Stimulated activated CD4-positive, alpha-beta T cell treated with anti-CD3 and anti-CD28 coated beads, Interleukin-1b, Interleukin-23, amount 100 ng/mL, for 24 hours (primary cell): ENCODE results near the gene SLC23A3.

Experiments
- DNase-seq, 4 experiments: peaks; one replicate each; pipeline ENCODE4 v3.0.0-alpha.2; 2020; ENCODE audit warnings: low read depth in 4 of 4, low spot score in 1 of 4

Gene SLC23A3, protein sequence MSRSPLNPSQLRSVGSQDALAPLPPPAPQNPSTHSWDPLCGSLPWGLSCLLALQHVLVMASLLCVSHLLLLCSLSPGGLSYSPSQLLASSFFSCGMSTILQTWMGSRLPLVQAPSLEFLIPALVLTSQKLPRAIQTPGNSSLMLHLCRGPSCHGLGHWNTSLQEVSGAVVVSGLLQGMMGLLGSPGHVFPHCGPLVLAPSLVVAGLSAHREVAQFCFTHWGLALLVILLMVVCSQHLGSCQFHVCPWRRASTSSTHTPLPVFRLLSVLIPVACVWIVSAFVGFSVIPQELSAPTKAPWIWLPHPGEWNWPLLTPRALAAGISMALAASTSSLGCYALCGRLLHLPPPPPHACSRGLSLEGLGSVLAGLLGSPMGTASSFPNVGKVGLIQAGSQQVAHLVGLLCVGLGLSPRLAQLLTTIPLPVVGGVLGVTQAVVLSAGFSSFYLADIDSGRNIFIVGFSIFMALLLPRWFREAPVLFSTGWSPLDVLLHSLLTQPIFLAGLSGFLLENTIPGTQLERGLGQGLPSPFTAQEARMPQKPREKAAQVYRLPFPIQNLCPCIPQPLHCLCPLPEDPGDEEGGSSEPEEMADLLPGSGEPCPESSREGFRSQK

DNA sequence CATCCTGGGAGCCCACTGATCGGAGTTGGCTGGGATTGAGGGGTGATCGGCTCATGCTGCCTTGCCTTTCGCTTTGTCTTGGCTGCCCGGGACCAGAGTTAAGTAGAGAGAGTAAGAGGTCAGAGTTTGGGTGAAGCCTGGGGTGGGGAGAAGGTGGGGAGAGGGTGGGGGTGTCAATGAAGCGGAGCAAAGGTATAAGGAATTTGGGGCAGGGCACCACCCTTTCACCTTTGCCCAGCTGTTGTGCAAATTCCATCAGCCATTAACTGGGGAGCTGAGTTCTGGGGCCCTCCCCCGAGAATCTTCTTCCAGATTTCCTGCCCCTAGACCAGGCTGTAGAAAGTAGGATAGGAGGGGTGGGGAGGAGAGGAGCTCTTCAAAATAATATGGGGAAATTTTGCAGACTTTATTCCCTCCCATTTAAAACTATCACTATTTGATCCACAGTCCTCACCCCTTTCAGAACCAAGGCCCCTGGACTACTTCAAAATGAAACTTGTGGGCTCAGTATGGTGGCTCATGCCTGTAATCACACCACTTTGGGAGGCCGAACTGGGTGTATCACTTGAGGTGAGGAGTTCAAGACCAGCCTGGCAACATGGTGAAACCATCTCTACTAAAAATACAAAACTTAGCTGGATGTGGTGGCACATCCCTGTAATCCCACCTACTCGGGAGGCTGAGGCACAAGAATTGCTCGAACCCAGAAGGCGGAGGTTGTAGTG lies at the start of gene SLC23A3:
SLC23A3 (minus strand) TSS at position 100 of the 725 bp plus-strand sequence; CDS start at position 55, 45 bp downstream.
- no peak for DNase-seq

DNA sequence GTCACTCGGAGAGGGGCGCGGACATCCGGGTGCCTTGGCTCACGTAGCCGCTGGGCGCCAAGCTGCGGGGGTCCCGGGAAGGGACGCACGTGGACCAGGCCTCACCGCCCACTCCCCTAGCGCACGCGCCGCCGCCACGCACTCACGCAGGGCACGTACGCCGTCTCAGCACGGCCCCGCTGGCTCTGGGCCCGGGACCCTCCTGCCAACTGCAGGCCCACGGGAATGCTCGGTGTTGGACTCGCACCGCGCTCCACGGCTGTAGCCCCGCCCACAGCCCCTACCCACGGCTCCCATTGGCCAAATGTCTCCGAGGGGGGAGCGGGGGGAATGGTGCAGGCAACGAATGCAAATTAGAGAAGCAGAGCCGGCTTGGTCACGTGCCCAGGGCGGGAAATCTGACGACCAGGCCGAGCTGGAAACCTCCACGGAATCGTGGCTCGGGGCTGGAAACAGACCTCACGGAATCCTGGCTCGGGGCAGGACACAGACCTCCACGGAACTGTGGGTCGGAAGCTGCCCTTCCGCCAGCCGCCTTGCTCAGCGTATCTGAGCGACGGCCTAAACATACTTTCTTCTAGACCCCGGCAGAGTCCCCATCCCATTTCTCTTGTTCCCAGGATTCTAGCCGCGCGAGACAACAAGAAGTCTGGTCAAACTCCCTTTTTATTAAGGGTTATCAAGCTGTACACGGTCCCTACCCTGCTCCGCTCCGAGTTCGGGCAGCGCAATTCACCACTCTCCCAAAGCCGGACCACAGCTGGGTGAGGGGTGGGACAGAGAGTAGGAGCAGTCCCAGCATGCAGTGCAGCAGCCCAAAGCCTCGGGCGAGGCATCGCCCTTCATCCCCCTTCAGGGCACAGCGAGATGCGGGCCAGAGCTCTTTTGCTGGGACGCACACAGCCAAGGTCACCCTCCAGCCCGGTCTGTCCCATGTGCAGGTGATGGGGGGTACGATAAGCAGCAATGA lies 49.2 kb upstream of the SLC23A3 start, which contains the start of gene ABCB6:
ABCB6 (minus strand) TSS at position 227 of the 970 bp plus-strand sequence. CDS start 285 bp downstream, outside the sequence.
- peak; percentile 47 to 94 (median 78) for DNase-seq

DNA sequence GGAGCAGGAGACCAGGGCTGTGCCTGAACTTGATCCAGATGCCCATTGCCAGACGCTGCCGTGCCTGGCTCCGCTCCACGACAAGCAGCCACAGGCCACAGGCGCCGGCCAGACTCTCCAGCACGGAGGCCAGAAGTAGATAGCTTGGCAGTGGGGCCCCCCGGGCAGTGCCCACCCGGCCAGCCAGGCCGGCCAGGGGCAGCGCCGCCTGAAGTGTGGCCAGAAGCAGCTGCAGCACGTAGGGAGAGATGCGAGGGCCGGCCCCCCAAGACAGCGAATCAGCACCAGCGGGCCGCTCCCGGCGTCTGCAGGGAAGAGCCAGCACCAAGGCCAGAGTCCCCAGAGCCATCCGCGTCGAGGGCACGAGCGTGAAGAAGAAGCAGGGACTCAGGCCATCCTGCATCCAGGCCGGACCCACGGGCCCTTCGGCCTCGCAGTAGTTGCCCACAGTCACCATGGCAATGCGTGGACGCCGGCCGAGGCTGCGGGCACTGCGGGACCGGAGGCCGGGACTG lies 48.4 kb upstream of the SLC23A3 start:
- no peak for DNase-seq

DNA sequence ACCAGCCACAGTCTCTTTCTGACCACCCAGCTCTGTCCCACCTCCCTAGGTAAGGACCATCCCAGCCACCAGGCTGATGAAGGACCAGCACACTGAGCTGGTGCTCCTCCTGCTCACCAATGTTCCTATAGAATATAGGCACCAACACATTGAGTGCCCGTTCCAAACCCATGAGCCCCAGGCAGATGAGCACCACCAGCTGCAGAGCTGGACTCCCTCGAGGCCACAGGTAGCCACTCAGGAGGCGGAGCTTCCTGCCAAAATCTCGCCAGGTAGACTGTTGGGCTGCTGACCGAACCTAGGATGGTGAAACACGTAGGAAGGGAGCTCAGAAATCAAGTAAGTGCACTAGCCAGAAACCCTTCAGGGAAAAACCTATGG lies 46.7 kb upstream of the SLC23A3 start:
- DNase-seq, result no peak

DNA sequence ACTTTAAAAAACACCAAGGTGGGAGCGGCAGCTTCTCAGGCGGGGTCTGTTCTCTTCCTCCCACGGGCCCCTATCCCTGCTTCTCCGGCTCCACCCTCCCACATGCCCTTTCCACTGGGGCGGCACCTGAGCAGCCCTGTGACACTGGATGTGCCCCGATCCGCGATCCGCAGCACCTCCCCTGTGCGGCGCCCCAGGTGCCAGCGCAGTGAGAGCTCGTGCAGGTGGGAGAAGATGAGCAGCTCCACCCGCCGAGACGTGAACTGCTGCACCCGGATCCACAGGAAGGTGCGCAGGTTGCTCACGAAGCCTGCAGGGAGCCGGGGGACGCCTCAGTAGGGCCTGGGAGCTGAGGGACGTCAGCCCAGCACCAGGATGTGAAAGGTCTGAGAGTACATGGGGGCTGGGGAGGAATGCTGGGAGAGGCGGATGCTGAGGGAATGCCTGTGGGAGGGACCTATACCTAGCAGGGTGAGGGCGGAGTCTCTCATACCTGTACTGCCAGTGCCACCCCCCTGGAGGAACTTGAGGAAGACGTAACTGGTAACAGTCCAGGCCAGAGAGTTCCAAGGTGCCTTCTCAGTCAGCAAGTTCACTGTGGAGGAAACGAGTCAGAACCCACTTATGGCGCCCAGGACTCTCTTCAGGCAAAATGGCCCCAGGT lies 46.2 kb upstream of the SLC23A3 start:
- no peak for DNase-seq

DNA sequence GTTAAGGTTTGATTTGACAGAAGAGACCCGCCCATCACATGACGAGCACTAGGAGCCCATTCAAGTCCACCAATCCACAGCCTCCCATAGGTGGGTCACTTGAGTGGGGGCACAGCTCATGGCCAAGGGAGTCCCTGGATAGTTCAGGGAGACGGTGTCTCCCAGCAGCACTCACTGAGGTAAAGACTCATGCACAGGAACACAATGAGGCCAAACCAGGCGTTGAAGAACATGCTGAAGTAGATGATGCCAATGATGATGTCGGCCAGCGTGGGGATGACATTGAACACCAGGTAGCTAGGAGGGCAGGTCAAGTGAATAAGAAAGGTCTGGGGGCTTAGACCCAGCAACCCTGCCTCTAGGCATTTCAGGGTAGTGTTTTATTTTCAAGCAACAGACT lies 45.0 kb upstream of the SLC23A3 start:
- DNase-seq, result no peak

DNA sequence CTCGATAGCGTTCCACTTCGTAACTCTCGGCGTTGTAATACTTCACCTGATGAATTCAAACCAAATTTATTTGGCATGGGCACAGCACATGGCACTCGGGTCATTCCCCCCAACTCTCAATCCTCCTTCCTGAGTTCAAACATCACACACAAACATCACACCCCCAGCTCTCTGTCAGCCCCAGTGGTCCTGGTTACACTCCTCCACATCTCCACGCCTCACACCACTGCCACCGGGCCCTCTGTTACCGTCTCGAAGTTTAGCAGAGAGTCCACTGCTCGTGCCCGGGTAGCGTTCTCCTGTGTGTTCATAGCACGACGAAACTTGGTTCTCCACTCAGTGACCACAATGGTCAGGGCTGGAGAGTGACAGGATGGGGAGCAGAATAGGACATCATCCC lies 44.3 kb upstream of the SLC23A3 start:
- no peak for DNase-seq

DNA sequence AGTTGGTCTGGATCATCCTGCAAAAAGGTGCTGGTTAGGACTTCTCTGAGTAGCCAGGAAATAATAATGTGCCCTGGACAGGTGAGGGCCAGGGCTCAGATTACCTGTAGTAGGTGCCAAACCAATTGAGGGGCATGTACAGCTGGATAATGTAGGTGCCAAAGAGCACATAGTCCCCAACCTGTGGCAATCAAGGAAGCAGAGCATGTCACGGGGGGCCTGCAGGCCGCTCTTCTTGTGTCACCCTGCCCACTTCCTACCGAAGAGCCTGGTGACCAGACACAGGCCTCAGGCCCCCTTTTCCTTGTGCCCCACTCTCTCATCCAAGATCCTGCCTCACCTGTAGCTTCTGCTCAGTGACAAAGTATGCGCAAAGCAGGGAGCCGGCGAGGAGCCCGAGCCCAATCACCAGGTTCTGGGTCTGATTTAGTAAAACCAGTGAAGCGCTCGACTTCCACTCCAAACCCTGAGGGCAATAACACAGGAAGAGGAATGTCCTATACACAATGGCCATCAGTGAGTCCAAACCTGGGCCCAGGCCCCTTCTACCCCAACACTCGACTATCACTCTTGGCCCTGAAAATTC lies 43.8 kb upstream of the SLC23A3 start:
- DNase-seq, result no peak

DNA sequence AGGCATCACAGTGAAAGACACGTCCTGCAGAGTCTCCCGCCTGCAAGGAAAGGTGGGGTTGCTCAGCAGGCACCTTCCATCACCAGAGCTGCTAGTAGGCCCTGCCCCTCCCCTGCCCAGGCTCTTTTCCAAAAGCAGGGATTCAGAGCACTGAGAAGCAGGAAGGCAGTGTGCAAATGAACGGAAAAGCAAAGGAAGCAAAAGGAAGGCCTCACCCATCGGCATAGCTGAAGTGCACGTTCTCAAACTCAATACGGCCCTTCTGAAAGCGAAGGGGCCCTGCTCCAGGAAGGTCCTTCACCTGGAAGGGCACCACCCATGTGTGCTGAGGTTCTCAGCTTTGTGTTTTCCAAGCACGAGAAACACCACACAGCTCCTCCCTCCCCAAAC lies 43.2 kb upstream of the SLC23A3 start:
- no peak for DNase-seq

DNA sequence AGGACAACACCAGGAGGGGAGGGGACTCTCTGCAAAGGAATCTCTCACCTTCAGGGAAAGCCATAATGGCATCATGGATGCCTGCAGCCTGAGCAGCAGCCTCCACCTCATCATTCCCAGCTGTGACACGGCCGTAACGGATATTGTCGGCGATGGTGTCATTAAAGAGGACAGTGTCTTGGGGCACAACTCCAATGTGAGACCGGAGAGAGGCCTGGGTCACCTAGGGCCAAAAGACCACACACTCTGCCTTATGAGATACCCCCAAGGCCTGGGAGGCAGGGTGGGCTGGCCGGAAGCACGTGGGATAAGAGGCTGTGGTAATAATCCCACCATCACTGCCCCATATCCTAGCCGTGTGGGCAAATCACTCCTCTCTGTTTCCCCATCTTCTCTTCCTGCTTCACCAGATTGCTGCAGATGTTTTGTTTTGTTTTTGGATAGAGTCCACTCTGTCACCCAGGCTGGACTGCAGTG lies 41.1 kb upstream of the SLC23A3 start:
- no peak for DNase-seq

DNA sequence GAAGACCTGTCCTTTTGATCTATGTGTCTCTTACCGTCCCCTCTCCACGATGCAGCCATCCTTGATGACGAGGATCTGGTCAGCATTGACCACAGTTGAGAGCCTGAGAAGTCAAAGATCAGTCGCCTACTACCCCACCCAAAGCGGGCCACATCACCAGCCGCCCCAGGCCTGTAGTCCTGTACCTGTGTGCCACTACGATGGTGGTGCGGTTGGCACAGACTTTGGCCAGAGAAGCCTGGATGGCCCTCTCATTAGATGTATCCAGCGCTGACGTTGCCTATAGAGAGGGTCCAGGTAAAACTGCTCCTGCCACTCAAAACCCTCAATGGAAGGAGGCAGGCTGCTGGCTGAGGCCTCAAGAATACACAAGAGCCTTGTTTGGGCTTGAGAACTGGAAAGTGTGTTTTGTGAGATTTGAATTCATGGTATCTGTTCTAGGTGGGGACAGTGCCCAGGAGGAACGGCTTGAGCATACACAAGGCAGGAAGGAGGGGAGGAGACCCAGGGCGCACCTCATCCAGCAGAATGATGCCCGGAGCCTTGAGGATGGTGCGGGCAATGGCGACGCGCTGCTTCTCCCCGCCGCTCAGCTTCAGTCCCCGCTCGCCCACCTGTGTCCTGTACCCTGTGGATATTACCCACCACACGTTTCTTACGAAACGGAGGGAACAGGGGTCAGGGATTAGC lies 40.5 kb upstream of the SLC23A3 start:
- no peak for DNase-seq

DNA sequence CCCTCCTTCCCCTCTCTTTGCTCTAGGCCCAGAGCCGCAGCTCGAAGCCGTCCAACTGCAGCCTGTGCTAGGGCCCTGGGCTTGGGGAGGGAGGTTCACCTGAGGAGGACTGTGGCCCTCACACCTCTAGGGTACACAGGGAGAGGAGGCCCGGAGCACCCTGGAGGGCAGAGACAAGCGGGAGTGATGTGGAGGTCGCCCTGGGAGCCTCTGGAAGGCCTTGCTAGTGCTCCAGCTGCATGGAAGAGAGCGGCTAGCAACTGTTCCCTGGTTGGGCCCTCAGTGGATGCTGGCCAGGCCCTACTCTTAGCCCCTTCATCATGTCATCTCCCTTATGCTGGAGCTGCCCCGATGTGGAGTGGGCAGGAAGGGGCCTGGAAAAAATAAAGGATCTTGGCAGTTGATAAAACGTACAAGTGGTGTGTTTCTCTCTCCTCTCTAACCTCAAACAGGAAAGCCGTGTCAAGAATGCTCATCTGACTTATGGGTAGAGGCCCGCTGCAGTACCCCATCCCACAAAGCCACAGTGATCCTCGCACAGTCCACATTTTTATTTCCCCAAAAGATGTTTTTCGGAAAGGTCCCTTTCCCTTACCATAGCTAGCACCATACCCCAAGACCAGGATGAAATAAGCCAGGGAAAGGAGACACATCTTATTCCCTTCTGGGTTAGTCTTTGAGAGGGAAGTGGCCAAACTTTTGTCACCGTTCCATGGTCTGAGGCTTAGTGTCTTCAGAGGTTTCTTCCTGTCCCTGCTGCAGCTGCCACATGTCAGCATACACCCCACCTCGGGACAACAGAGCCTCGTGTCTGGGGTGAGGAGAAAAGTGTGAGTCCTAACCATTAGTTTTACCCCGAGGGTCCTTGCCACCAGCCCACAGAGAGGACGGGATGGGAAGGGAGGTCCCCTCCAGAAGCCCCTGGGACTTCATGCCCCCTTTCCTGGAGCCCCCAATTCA lies 39.7 kb upstream of the SLC23A3 start:
- DNase-seq, result no peak

DNA sequence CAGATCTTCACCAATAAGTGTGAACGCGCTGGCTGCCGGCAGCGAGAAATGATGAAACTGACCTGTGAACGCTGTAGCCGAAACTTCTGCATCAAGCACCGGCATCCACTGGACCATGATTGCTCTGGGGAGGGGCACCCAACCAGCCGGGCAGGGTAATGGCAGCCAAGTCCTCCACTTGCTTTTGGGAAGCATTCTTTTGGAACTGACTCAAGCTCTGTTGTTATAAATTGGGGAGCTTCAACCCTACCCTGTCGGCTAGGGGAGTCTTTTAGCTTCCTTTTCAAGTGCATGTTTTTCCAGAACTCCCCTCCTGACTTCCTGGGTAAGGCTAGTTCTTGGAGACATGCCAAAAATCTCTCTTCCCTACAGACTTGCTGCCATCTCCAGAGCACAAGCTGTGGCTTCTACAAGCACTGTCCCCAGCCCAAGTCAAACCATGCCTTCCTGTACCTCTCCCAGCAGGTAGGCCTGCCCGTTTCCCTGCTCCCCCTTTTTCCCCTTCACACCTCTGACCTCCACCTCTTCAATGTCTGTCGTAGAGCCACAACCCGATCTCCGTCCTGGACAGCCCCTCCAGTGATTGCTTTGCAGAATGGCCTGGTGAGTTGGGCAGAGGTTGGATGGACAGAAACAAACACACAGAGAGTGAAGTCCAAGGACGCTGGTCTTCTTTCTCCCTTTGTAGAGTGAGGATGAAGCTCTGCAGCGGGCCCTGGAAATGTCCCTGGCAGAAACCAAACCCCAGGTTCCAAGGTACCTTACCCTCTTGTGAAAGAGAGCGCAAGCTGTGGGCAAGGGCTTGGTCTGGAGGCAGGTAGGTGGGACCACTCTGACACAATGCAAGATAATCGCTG lies 38.3 kb upstream of the SLC23A3 start:
- DNase-seq, result no peak

DNA sequence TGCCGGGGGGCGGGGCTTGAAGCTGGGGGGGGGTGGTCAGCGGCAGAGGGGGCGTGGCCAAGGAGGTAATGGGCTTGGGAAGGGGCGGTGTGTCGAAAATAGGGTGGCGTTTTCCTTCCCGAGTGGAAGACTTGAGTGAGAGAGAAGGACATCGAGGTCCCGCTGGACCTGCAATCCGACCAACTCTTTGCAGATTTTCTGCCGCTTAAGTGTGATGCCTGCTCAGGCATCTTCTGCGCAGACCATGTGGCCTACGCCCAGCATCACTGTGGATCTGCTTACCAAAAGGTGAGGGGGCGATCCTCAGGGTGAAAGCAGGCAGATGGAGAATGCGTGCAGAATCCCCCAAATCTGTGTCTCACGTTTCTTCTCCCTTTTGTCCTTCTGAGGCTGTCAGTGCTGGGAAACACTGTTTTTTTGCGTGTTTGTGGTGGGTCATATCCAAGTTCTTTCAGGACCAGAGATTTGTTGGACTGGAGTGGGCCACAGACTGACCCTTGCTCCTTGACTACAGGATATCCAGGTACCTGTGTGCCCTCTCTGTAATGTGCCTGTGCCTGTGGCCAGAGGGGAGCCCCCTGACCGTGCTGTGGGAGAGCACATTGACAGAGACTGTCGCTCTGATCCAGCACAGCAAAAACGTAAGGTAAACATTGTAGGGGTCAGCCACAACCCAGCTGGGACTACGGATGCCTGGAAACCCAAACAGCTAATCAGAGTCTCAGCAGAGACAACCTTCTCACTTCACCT lies 37.5 kb upstream of the SLC23A3 start:
- DNase-seq, result no peak

DNA sequence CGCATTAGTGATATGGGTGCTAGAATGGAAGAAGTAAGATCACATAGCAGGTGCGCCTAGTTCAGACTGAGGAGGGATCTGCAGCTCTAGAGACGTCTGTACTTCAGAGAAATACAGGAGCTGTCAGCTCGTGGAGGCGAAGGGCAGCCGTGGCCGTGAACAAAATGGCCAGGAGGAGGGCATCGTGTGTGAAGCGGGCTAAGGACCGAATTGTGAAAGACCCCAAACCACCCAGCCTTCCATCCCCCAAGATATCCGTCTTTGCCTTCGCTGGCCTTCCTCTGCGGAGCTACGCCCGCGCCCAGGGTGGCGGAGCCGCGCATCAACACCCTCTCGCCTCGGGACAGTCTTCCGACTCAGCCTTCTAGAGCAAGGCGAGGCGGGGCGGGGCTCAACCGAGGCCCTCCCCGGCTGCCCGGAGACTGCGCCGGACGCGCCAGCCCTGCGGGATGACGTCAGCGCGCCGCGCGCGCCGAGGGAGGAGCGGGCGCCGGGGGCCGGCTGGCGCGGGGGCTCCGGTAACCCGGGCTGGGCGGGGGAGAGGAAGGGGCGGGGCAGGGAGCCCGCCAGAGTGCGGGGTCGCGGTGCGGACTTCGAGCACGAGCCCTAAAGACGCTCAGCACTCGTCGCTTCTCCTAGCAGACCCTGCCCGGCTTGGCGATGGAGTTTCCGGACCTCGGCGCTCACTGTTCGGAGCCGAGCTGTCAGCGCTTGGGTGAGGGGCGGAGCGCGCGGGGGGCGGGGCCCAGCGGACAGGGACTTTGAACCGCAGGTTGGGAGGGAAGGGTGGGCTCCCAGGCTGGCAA lies 36.7 kb upstream of the SLC23A3 start, which contains the start of gene ZFAND2B:
ZFAND2B (plus strand) TSS at position 455 of the 806 bp plus-strand sequence; CDS start at position 661, 206 bp downstream.
- DNase-seq, result peak; percentile 91 to 92 (median 92)
